ENCODE results near the gene UQCR11. TPM values are rescaled to one million over a fixed set of nuclear protein-coding genes. Genes with fewer than 3 reads are reported as not detected.

The UQCR11 gene
- total and polyA plus RNA-seq, 9 donors = 95.4 to 211 (median 126) TPM

DNA sequence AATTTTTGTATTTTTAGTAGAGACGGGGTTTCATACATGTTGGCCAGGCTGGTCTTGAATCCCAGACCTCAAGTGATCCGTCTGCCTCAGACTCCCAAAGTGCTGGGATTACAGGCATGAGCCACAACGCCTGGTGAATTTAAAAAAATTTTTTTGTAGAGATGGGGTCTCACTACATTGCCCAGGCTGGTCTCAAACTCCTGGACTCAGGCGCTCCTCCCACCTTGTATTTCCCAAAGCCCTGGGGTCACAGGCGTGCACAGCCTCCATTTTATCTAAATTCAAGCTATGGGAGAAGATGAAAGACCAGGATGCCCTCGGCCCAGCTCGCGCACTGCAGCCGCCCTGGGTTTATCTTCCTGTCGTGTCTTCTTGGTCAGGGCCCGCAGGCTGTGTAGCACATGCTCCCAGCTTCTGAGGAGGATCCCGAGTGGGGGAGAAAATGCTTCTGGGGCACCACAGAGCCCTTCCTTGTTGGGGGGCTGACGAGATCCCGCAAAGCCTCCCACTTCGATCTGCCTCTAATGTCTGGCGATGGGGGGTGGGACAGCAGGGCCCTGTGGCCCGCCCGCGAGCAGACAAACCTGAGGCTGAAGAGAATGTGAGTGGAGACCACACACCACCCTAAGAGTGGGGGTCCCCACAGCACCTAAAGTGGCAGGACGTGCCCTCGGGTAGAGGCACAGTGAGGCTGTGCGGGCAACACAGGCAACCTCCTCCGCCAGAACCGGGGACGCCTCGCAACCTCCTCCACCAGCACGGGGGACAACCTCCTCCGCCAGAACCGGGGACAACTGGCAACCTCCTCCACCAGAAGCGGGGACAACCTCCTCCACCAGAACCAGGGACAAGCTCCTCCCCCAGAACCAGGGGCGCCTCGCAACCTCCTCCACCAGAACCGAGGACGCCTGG, 31.3 kb upstream of the UQCR11 start:
- H3K4me3 ChIP-seq (ENCODE audit: low read length) = no peak overlapping the region
- no peak overlapping the region for H3K27ac ChIP-seq (ENCODE audit: low read length)
- peaks cover 6% of the 10 kb centered on the region for H3K9me3 ChIP-seq (replicated peaks; ENCODE audit: control insufficient read depth, low read depth, low read length)
- H3K4me1 ChIP-seq (ENCODE audit: control insufficient read depth, insufficient read depth, low read length) = no peaks in the 10 kb centered on the region
- H3K36me3 ChIP-seq (ENCODE audit: control insufficient read depth, insufficient read depth, low read length) = peaks cover 84% of the 10 kb centered on the region
- 90% methylated on average over 18 of the region's 34 CpGs for WGBS (ENCODE audit: insufficient coverage)
- H3K27me3 ChIP-seq (ENCODE audit: control insufficient read depth, insufficient read depth, low read length) = no peaks in the 10 kb centered on the region
- no peak for DNase-seq

- no peak for DNase-seq
- H3K36me3 ChIP-seq (ENCODE audit: control insufficient read depth, insufficient read depth, low read length) = peaks cover 94% of the 10 kb centered on the region
- H3K27me3 ChIP-seq (ENCODE audit: control insufficient read depth, insufficient read depth, low read length) = no peaks in the 10 kb centered on the region
- no peaks in the 10 kb centered on the region for H3K4me1 ChIP-seq (ENCODE audit: control insufficient read depth, insufficient read depth, low read length)
- peaks cover 6% of the 10 kb centered on the region for H3K9me3 ChIP-seq (replicated peaks; ENCODE audit: control insufficient read depth, low read depth, low read length)
- H3K4me3 ChIP-seq (ENCODE audit: low read length) = no peak overlapping the region
- H3K27ac ChIP-seq (ENCODE audit: low read length) = no peak overlapping the region
- WGBS (ENCODE audit: insufficient coverage) = 95% methylated on average over 5 of the region's 5 CpGs
Measured at GRCh38 chr19:1634938-1635243, 29.6 kb upstream of the UQCR11 start.

DNA sequence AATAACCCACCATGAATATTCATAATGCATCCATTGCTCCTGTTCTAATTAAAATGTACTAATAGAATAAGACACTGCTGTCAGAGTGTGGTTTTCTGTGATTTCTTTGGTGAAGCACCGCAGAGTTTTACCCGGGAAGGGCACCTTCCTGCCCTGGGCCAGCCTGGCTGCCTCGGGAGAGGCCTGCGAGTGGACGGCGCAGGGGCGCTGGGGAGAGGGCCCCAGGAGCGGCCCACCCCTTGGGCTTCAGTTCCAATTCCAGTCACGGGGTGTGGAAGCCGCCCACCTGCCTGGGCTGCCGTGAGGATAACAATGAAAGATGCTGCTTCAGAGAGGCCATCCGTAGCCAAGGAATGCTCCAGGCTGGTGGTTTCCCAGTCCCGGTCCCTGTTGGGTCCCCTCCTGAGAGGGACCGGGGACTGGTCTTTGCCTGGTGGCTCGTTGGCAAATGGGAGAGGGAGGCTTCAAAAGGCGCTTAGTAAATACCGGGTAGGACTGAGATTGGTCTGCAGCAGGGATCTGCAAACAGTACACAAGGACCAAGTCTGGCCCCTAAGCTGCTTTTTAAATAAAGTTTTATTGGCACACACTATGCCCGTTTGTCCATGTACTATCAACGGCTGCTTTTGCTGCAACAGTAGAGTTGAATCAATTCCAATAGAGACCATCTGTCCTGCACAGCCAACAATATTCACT, 29.1 kb upstream of the UQCR11 start:
- Histone ChIP-seq H3K4me3 (ENCODE audit: low read length) (no peak overlapping the region), H3K4me1 (ENCODE audit: control insufficient read depth, insufficient read depth, low read length) (no peaks in the 10 kb centered on the region), H3K27ac (ENCODE audit: low read length) (no peak overlapping the region), H3K36me3 (ENCODE audit: control insufficient read depth, insufficient read depth, low read length) (peaks cover 94% of the 10 kb centered on the region), H3K9me3 (replicated peaks; ENCODE audit: control insufficient read depth, low read depth, low read length) (peaks cover 6% of the 10 kb centered on the region), H3K27me3 (ENCODE audit: control insufficient read depth, insufficient read depth, low read length) (no peaks in the 10 kb centered on the region)
- WGBS (ENCODE audit: insufficient coverage) = 83% methylated on average over 17 of the region's 19 CpGs
- DNase-seq = no peak

DNA sequence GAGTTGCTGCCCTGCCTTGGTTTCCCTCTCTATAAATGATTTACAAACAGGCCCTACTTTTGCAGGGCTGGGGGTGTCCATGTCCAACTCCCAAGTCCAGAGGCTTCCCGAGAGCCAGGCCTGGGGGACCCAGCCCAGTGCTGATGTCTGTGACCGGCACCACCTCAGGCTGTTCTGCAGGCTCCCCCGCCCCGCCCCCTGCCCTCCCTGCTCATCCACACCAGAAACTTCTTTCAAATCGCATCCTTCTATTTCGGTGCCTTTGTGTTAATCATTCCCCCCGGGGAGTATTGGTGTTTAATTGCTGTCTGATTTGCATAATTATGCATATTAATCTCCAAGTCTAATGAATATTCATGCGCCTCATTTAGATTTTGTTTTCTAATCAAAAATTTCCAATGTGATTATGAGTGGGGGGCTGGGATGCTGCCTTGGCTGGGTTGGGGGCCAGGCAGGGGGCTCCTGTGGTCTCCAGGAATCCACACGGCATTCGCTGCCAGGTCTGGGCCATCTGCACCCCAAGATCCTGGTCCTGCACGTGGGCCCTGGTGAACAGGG, 28.1 kb upstream of the UQCR11 start:
- no peak overlapping the region for H3K27ac ChIP-seq (ENCODE audit: low read length)
- peaks cover 89% of the 10 kb centered on the region for H3K36me3 ChIP-seq (ENCODE audit: control insufficient read depth, insufficient read depth, low read length)
- H3K4me1 ChIP-seq (ENCODE audit: control insufficient read depth, insufficient read depth, low read length) = no peaks in the 10 kb centered on the region
- DNase-seq = no peak
- peaks cover 6% of the 10 kb centered on the region for H3K9me3 ChIP-seq (replicated peaks; ENCODE audit: control insufficient read depth, low read depth, low read length)
- no peak overlapping the region for H3K4me3 ChIP-seq (ENCODE audit: low read length)
- no peaks in the 10 kb centered on the region for H3K27me3 ChIP-seq (ENCODE audit: control insufficient read depth, insufficient read depth, low read length)
- 85% methylated on average over 4 of the region's 11 CpGs for WGBS (ENCODE audit: insufficient coverage)

DNA sequence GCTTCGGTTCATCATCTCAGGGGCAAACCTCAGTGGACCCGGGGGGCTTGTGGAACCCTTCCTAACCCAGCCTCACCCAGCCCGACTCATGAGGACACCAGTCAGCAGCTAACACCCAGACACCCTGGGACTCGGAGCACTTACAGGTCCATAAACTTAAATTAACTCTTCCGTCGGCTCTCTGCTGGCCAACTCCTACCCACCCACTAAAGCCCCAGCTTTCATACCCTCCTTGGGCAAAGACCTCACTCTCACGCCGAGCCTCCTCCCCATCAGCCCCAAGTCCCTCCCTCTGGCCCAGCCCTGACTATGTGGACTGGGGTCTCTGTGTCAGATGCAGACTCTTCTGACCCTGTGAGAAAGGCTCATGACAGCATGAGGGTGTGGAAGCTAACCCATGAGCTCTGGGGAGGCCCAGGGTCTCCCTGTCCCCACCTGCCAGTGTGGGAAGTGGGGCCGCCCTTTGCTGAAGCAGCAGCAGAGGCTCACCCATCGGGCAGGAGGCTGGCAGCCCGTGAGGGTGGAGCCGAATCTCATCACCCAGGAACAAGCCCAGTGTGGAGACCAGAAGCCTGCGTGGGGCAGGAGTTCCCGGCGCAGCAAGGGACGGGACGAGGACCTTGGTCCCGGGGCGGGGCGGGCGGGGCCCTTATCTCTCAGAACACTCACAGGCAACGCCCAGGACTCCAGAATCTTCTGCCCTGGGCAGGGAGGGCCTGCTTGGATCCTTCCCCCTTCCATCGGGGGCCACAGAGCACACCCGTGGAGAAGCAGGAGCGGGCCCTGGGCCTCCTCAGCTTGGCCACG, 27.4 kb upstream of the UQCR11 start:
- no peak overlapping the region for H3K27ac ChIP-seq (ENCODE audit: low read length)
- WGBS (ENCODE audit: insufficient coverage) = 83% methylated on average over 14 of the region's 26 CpGs
- DNase-seq = no peak
- no peaks in the 10 kb centered on the region for H3K4me1 ChIP-seq (ENCODE audit: control insufficient read depth, insufficient read depth, low read length)
- H3K4me3 ChIP-seq (ENCODE audit: low read length) = no peak overlapping the region
- H3K9me3 ChIP-seq (replicated peaks; ENCODE audit: control insufficient read depth, low read depth, low read length) = peaks cover 6% of the 10 kb centered on the region
- no peaks in the 10 kb centered on the region for H3K27me3 ChIP-seq (ENCODE audit: control insufficient read depth, insufficient read depth, low read length)
- H3K36me3 ChIP-seq (ENCODE audit: control insufficient read depth, insufficient read depth, low read length) = peaks cover 82% of the 10 kb centered on the region

DNA sequence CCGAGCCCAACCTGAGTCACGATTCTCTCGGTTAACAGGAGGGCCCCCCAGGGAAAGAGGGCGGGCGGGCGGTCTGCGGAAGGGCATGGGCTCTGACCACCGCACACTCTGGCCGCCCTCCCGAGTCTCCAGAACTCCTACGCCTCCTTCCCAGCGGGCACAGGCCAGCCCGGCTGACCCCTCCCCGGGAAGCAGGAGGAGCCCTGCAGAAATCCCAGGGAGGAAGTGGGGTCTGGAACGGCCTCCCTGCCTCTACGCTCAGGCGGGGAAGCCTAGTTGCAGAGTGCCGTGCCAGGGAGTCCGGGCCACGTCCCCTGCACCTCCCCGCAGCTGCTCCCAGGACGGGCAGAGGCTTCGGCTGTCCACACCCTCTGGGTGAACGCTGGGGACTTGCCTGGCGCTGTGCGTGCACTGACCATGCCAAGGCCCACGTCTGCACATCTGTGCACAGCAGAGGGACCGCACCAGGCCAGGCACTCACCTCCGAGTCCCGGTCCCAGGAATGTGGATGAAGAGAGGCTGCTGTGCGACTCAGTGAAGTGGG, 26.4 kb upstream of the UQCR11 start:
- no peak for DNase-seq
- Histone ChIP-seq H3K36me3 (ENCODE audit: control insufficient read depth, insufficient read depth, low read length) (peaks cover 80% of the 10 kb centered on the region), H3K9me3 (replicated peaks; ENCODE audit: control insufficient read depth, low read depth, low read length) (peaks cover 6% of the 10 kb centered on the region), H3K4me1 (ENCODE audit: control insufficient read depth, insufficient read depth, low read length) (no peaks in the 10 kb centered on the region), H3K27ac (ENCODE audit: low read length) (no peak overlapping the region), H3K4me3 (ENCODE audit: low read length) (no peak overlapping the region), H3K27me3 (ENCODE audit: control insufficient read depth, insufficient read depth, low read length) (no peaks in the 10 kb centered on the region)
- 84% methylated on average over 25 of the region's 31 CpGs for WGBS (ENCODE audit: insufficient coverage)

- WGBS (ENCODE audit: insufficient coverage) = 84% methylated on average over 13 of the region's 17 CpGs
- H3K27ac ChIP-seq (ENCODE audit: low read length) = no peak overlapping the region
- no peak overlapping the region for H3K4me3 ChIP-seq (ENCODE audit: low read length)
- no peaks in the 10 kb centered on the region for H3K4me1 ChIP-seq (ENCODE audit: control insufficient read depth, insufficient read depth, low read length)
- H3K27me3 ChIP-seq (ENCODE audit: control insufficient read depth, insufficient read depth, low read length) = no peaks in the 10 kb centered on the region
- peaks cover 6% of the 10 kb centered on the region for H3K9me3 ChIP-seq (replicated peaks; ENCODE audit: control insufficient read depth, low read depth, low read length)
- H3K36me3 ChIP-seq (ENCODE audit: control insufficient read depth, insufficient read depth, low read length) = peaks cover 80% of the 10 kb centered on the region
- DNase-seq = no peak
Measured at GRCh38 chr19:1630811-1631210, 25.5 kb upstream of the UQCR11 start.

- Histone ChIP-seq H3K27ac (ENCODE audit: low read length) (no peak overlapping the region), H3K4me3 (ENCODE audit: low read length) (no peak overlapping the region), H3K36me3 (ENCODE audit: control insufficient read depth, insufficient read depth, low read length) (peaks cover 81% of the 10 kb centered on the region), H3K9me3 (replicated peaks; ENCODE audit: control insufficient read depth, low read depth, low read length) (peaks cover 5% of the 10 kb centered on the region), H3K4me1 (ENCODE audit: control insufficient read depth, insufficient read depth, low read length) (no peaks in the 10 kb centered on the region), H3K27me3 (ENCODE audit: control insufficient read depth, insufficient read depth, low read length) (no peaks in the 10 kb centered on the region)
- DNase-seq = no peak
- 91% methylated on average over 14 of the region's 20 CpGs for WGBS (ENCODE audit: insufficient coverage)
Measured at GRCh38 chr19:1630012-1630411, 24.8 kb upstream of the UQCR11 start.

DNA sequence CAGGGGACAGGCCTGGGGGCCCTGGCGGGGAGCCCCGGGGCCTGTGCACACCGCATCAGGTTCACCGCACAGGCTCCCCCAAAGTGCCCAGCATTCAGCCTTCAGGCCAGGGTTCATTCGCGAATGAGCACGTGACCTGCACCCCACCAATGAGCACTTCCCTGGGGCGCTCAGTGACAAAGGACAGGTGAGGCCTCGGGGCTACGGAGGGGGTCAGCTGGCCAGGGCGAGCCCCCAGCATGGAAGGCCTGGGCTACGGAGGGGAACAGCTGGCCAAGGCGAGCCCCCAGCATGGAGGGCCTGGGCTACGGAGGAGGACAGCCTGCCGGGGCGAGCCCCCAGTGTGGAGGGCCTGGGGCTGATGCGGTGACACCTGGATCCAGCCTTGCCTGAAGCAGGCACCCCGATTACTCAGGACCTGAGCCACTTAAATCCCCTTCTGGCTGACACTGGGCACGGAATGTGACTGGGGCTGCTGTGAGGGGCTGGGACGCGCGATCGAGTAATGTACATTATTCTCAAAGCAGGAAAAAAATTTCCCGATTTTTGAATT, 24.1 kb upstream of the UQCR11 start:
- Histone ChIP-seq H3K27ac (ENCODE audit: low read length) (no peak overlapping the region), H3K4me3 (ENCODE audit: low read length) (no peak overlapping the region), H3K27me3 (ENCODE audit: control insufficient read depth, insufficient read depth, low read length) (no peaks in the 10 kb centered on the region), H3K9me3 (replicated peaks; ENCODE audit: control insufficient read depth, low read depth, low read length) (no peaks in the 10 kb centered on the region), H3K4me1 (ENCODE audit: control insufficient read depth, insufficient read depth, low read length) (no peaks in the 10 kb centered on the region), H3K36me3 (ENCODE audit: control insufficient read depth, insufficient read depth, low read length) (peaks cover 80% of the 10 kb centered on the region)
- 92% methylated on average over 23 of the region's 24 CpGs for WGBS (ENCODE audit: insufficient coverage)
- DNase-seq = no peak
